ENCODE measurements around the gene NFATC2IP.

DNA sequence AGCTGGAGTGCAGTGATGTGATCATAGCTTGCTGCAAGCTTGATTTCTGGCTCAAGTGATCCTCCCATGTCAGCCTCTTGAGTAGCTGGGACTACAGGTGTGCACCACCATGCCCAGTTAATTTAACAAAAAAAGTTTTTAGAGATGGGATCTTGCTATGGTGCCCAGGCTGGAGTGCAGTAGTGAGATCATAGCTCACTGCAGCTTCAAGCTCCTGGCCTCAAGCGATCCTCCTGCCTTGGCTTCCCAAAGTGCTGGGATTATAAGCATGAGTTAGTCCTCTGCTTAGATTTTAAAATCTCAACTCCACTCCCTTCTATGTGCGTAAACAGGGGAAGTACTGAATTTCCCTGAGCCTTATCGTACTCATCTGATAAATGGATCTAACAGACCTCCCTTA lies 32.0 kb upstream of the NFATC2IP start:
- no peak for TF ChIP-seq POLR2A (IDR thresholded peaks at IDR 0.05; ENCODE audit: low read depth, low read length)
- TF ChIP-seq POLR2AphosphoS5 (IDR thresholded peaks at IDR 0.05; ENCODE audit: low read depth, low read length): no peak
